AG08396 (cell line): ENCODE data around the gene DMKN.
"Not testable (repeated sequence)": the region's sequence is repeated elsewhere in the genome, so short reads cannot be mapped to it uniquely, and the experiment has no call there.

ENCODE experiments used
- DNase-seq: peaks from one replicate; pipeline ENCODE4 v3.0.0; 2012; ENCODE audit warnings: low spot score, mixed read lengths

The DMKN gene

DNA sequence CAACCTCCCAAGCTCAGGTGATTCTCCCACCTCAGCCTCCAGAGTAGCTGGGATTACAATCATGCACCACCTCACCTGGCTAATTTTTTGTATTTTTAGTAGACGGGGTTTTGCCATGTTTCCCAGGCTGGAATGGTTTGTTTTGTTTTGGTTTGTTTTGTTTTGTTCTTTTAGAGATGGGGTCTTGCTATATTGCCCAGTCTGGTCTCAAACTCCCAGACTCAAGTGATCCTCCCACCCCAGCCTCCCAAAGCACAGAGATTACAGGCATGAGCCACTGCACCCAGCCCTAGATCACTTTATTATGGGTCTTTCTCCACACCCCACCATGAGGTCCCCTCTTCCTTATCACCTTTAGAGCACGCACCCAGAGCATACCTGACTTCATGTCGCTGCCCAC lies 15.2 kb downstream of the DMKN start:
- DNase-seq, result no peak

DNA sequence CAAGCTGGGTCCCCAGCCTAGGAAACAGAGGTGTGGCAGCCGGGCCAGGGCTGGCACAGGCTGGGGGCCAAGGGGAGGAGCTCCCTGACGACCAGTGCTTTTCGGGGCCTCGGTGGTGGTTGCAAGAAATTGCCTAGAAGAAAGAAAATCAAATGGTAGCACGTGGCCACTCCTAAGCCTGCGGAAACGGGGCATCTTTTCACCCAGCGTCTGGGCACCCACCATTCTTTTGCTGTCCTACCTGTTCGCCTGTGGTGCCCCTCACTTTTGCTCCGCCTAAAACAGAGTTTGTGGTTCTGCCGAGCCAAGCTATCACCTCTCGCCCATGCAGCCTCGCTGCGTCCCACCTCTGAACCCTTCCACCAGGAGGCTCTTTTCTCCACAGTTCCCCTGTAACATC lies 16.0 kb downstream of the DMKN start:
- DNase-seq, result no peak

DNA sequence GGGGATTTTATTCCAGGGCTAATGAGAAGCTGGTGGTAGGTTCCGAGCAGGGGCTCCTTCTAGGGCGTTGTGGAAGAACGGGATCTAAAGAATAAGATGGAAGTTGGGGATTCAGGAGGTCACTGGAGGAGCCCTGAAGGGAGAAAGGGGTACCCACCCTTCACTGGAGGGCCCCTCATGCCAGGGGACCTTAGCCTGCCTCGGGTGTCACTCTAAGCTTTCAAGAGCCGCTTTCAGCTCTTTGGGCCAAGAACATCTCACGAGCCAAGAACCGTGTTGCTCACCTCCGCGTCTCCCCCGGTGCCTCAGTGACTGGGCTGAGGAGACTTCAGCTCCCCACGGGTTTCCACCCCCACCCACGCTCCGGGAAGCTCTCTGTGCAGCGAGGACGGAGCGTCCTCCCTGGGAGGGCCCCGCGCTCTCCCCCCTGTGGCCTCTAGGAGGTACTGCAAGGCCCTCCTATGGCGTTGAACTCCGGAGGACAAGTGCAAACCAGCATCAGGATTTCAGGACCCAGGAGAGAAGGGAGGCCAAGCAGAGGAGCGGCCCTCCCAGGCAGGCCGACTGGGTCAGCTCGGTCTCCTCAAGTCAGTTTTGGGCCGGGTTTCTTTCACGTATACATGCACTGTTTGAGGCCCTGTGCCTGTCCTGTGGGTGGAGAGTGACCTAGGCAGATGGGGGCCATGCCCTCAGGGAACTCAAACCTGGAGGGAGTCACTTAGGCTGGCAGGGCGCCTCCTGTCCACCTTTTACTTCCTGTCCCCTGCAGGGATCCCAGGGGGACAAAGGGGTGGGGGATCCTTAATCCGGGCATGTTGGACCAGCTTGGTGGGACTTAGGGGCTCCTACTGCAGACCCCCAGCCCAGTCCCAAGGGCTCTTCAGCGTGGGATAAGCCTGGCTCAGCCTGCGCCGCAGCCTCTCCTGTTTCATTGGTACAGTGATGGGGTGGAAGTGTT lies 18.1 kb downstream of the DMKN start:
- DNase-seq, result peak; percentile 88

DNA sequence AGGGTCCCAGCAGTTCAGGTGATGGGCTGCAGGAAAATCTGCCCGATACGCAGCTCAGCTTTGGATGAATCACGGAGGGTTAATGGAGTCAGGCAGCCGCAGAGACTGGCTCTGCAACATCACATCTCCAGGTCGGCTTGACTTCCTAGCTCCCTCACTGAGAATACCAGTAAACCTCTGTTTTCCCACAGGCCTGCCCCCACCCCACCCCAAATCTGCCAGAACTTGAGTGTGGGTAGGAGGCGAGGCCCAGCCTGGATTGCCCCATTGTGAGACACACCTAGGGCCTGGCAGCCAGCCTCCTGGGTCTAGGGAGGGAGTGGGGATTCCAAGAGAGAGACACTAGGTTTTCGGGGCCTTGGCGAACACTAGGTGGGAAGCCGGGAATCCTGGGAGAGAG lies 19.5 kb downstream of the DMKN start:
- no peak for DNase-seq

DNA sequence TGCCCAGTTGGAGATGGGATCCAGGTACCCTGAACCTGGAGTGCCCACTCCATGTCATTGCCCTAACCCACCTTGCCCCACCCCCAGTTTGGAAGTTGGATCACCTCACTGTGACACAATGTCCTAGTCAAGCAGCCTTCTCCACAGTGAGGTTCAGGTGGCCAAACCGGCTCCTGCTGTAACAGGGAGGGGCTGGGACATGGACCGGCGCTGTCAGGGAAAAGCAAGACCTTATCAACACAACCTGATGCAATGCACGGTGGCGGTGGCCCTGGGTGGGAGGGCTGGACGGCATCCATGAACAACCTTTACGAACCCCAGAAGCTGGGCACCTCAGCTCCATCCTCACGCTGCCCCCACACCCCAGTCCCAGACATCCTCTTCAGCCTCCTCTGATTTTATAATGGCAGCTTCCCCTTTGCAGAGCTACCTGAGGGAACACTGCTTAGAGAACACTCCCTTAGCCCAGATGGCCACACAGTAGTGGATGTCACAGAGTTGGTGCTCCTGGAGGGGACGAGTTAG lies 21.6 kb downstream of the DMKN start:
- DNase-seq, result no peak

DNA sequence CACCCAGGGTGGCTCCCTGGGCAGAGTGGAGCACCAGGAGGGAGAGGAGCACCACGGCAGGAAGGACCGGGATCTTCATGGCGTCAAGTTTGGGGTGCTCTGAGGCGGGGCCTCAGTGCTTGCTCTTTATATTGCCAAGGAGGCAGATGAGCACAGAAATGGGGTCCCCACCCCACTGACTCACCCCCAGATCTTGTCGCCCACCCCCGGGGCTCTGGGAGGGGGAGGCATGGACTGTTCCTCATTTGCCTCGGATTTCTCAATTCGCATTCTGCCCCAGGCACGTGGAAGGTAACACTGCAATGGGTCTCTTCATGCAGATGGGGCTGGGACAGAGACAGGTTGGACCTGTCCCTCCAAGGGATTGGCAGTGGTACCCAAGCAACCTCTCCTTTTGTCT lies 23.1 kb downstream of the DMKN start, which contains the start of gene KRTDAP:
Gene KRTDAP (minus strand): TSS at position 101 of the 400 bp plus-strand sequence. CDS start 22 bp downstream, at position 79.
- no peak for DNase-seq

DNA sequence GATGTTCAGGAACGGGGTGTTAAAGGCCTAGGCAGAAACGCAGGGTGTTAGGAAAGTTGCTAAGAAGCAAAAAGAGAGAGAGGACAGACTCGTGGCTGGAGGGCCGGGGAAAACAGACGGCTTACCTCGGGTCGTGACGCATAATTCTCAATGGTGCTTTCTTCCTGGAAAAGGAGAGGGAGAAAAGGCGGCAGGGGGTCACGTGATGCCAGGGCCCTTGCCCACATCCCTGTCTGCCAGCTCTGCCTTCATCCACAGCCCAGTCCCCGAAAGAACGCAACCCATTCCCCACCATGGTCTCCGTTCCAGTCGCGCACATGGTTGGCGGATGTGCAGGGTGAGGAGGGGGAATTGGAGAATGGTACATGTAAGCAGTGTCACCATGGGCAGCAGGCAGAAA lies 24.8 kb downstream of the DMKN start:
- no peak for DNase-seq

DNA sequence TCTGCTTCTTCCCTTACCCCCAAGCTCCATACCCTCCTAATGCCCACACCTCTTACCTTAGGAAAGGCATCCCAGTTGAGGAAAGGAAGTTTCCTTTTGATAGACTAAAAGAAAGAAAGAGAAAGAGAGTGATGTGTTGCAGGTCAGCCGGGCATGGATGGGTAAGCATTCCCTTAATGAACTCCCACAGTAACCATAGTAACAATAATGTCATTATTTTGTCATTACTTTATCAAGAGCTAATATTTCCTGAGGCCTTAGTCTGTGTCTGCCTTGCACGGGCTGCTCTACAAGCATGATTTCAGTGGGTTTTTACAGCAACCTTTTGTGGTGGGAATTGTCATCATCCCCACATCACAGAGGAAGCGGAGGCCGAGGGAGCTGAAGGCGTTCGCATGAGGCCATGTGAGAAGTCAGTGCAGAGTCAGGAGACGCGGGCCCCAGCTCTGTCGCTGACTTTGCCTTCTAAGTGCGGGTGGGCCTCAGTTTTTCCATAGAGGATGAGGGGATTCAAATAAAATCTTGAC lies 25.7 kb downstream of the DMKN start:
- DNase-seq, result no peak

DNA sequence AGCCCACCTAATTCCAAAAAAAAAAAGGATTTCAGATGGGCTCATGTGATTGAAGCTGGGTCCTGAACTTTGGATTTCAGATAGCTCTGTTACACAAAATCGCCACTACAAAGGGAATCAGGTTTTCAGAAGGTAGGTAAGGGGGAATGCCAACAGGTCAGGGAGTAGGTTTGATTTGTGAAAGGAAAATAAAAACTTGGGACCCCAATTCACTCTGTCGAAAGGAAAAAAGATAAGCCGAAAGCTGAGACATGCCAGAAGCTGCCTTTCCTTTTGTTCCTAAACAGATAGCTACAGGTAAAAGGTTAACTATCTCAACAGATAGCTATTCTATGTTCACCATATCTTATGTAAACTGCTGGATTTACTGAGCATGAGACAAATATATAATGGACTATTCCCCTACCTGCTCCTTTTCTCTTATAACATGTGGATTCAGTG lies 27.2 kb downstream of the DMKN start:
- no peak for DNase-seq

DNA sequence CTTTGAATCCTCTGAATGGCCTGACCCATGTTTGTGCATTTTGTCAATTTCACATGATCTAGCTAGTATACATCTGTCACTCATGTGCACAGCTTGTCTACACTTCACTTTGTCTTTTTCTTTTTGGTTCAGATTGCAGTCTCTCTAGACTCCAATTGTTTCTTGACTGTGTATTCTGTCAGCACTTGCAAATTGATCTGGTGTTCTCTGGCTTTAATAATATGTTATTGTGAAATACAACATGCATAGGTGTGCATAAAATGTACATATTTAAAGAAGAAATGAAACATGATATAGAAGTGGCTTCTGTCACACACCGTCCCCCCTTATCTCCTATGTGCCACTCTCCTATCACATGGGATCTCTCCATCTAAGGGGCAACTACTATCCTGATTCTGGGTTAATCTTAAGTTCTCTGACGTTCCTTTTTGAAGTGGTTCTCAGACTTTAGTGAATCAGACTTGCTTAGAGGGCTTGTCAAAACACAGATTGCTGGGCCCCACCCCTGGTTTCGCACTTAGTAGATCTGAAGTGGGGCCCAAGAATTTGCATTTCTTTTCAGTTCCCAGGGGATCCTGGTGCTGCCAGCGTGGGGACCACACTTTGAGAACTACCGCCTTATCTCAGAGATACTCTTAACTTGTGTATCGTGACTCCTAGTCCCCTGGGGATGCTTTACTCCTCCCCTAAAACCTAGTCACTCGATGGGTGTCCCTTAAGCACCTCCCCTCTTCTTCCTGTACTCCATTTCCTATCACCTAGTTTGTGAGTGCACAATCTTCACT lies 29.0 kb downstream of the DMKN start:
- DNase-seq, result no peak

DNA sequence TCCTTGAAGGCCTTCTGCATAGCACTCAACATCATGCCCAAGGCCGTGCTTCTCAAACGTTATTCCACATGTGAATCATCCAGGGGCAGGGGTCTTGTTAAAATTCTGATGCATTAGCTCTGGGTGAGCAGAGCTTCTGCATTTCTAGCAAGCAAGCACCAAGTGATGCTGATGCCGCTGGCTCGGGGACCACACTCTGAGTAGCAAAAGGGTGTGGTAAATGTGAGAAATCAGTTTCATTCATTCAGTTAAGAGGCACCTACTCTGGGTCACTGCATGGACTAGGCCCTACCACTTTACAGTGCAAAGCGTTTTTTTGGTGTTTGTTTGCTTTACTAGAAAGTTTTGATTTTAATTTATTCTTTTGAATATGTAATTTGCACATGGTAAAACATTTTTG lies 30.4 kb downstream of the DMKN start:
- no peak for DNase-seq

DNA sequence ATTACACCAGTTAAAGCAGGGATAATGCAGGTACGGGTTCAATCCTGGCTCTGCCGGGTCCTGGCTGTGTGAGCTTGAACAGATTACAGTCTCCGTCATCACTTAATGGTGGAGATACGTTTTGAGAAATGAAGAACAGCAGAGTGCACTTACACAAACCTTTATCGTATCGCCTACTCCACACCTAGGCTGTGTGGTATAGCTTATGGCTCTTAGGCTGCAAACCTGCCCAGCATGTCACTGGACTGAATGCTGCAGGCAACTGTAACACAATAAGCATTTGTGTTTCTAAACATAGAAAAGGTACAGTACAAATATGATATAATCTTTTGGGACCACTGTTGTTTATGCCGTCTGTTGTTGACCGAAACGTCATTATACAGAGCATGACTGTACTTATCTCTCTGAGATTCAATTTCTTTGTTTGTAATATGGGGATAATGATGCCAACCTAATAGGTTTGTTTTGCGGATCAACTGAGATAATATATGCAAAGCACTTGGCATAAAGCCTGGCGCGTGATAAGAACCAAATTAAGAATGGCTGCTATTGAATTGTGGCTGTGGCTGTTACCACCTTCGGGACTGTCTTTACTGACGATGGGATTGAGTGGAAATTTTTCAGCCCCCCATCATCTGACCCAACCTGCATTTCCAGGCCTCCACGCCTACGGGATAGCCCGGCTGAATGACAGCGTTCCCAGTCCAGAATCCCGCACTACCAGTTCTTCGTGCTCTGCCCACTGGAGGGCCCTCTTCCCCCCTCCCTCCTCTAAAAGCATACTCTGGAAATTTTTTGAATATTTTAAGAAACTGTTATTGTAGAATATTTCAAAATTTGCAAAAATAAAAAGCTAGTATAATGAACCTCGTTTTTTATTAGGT lies 34.4 kb downstream of the DMKN start:
- DNase-seq, result no peak

DNA sequence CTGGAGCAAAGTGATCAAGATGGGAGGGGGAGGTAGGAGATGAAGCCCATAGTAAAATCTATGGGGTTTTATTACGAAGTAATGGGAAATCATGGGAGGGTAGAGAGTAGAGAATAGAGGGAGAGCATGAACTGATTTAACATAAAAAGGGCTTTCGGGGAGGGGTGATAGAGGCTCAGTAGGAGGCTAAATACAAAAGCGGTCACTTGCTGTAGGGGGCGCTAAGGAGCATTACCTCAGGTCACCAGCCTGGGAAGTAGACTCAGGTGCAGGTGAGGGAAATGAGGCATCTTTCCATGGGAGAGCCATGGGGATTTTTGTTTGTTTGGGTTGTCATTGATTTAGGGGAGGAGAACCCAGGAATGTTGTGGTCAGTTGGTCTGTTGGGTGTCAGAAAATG lies 37.3 kb downstream of the DMKN start:
- DNase-seq, result no peak

DNA sequence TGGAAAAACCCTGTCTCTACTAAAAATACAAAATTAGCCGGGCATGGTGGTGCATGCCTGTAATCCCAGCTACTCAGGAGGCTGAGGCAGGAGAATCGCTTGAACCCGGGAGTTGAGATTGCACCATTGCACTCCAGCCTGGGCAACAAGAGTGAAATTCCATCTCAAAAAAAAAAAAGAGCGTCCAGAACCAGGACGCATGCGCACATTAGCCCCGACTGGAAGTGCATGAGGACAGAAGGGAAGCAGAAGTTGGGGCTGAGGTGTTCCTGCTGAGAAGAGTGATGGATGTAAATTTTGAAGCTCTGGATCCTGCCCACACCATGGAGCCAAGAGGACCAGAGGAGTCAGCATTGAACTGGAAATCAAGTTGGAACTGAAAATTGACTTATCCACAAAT lies 38.9 kb downstream of the DMKN start:
- DNase-seq, result not testable (repeated sequence)

DNA sequence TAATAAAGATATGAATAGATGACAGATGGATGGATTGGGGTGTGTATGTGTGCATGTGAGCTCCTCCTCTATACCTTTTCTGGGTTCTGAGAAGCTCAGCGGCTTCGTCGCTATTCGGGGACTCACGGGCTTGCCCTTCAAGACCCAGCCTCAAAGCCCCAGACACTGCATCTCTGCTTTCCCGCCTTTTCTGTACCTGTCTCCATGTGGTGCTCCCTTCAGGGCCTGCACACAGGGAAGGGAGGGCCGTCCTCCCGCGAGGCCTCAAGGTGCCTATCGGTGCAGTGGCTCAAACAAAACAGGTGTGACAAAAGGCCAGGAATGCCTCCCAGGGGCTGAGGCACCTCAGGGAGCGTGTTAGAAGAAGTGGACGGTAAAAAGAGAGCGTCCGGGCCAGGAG lies 39.3 kb downstream of the DMKN start:
- DNase-seq, result no peak

DNA sequence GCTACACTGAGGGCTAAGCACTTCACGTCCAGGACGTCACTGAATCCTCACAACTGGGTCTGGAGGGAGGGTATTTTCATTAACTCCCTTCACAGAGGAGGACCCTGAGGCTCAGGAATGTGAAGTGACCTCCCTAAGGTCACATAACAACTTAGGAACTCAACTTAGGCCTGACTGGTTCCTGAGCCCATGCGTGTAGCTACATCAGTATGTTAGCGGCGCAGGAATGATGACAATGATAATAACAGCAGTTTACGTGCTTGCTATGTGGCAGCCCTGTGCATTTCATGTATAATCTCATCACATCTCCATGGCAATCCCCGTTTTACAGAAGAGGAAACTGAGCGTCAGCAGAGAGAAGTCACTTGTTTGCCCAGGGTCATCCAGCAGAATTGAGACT lies 41.5 kb downstream of the DMKN start:
- DNase-seq, result no peak

DNA sequence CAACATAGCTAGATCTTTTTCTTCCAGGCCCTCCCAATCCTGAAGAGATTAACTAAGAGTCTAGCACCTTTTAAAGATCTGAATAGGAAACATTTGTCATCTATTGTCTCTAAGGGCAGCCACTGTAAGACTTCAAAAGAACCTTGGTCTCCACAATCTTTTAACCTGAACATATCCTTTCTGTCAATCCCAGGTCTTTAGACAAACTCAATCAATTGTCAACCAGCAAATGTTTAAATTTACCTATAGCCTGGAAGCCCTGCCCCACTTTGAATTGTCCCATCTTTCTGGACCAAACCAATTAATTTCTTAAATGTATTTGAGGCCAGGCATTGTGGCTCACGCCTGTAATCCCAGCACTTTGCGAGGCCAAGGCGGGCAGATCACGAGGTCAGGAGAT lies 42.4 kb downstream of the DMKN start:
- DNase-seq, result not testable (repeated sequence)

DNA sequence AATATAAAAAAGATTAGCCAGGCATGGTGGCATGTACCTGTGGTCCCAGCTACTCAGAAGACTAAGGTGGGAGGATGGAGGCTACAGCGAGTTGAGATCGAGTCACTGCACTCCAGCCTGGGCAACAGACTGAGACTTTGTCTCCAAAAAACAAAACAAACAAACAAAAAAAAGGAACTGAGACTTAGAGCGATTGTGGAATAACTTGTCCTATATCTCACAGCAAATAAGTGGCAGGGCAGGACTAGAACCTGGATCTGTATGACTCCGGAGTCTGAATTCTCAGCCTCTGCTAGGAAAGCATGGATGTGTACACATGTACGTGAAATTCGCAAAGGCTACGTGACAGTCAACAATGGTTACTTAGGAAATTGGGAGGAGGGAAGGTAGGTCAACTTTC lies 43.3 kb downstream of the DMKN start:
- DNase-seq, result no peak

DNA sequence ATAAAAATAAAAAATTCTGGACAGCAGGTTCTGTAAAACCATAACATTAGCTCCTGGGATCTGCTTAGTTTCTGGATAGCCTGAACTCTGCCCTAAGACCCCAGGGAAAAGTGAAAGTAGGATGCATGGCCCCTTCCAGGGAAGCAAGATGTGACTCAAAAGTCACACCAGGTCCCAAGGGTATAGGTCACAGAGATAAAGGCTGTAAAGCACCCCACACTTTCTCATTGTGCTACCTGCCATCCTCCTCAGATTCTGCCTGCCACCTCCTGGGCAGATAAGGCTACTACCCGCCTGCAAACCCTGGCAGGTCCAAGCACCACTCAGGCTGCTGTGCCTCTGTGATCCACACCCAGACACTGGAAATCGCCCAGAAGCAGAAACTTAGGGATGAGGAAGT lies 44.8 kb downstream of the DMKN start:
- peak; percentile 53 for DNase-seq

DNA sequence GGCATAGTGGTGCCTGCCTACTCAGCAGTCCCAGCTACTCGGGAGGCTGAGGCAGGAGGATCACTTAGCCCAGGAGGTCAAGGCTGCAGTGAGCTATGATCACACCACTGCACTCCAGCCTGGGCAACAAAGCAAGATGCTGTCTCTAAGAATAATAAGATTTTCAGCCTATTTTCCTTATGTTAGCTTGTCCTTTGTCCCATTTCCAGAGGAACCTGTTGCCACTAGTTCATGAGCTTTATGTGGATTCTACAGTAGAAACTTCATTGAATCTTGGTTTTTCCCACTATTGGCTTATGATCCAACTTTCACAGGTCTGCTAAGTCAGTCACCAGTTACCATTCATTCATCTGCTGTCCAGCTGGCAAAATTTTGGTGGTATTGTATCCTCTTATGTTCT lies 47.2 kb downstream of the DMKN start:
- no peak for DNase-seq

DNA sequence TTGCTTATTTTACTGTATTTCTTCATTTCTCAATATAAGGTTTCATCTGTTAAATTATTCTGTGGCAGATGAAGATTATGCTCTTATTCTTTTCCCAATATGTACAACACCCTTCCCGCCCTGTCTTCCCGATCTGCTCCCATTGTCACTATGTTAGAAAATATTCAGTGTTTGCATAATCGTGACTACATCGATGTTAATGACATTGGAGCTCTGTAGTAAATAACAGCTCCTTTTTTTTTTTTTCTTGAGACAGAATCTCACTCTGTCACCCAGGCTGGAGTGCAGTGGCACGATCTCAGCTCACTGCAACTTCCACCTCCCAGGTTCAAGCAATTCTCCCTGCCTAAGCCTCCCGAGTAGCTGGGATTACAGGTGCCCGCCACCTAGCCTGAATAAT lies 50.5 kb downstream of the DMKN start:
- DNase-seq, result not testable (repeated sequence)
